ENCODE data around the gene STON2.
"Not testable (repeated sequence)": the region's sequence is repeated elsewhere in the genome, so short reads cannot be mapped to it uniquely, and the experiment has no call there.

Gene STON2

DNA sequence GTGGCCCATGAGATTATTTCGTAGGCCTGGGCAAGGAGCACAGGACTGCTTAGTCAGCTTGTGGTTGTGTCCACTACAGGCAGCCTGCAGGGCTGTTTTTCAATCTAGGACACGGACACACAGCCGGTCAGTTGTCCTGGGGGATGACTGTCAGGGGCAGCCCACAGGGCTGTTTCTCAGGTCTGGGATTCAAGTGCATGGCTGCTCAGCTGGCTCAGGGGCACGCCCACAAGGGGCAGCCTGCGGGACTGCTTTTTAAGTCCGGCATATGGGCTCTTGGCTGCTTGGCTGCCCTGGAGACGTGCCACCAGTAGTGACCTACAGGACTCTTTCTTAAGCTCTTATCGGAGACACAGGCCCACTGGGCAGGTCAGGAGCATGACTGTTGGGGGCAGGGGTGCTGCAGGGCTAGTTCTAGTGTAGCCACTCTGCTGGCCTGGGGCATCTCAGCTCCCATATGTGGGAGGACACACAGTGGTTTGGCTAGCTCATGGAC lies 152.8 kb downstream of the STON2 start:
- peaks cover 5 to 6% of the 10 kb centered on the region in 2 donors for H3K9me3 ChIP-seq (replicated peaks in 1 of 2; ENCODE audit: control insufficient read depth in 2 of 2, insufficient read depth in 1 of 2, low read depth in 1 of 2, low read length in 2 of 2)
- H3K14ac ChIP-seq (ENCODE audit: low read length), result peak overlapping the region; percentile 56
- H2AK5ac ChIP-seq (ENCODE audit: low read depth, low read length), result peak overlapping the region; percentile 75
- H3K4me1 ChIP-seq (ENCODE audit: control insufficient read depth in 2 of 2, insufficient read depth in 1 of 2, low read depth in 1 of 2, low read length in 2 of 2), result peaks cover 0 to 2% of the 10 kb centered on the region in 2 donors
- peak overlapping the region; percentile 35 for H3K18ac ChIP-seq (ENCODE audit: low read length)
- DNase-seq (ENCODE audit: low spot score), result no peak
- H2AFZ ChIP-seq (ENCODE audit: low read length), result no peak overlapping the region
- peak overlapping the region; percentile 75 for H2BK5ac ChIP-seq (ENCODE audit: low read length)
- no CpG with 5 or more reads among the region's 8 CpGs for WGBS, 2 donors (ENCODE audit: extremely low coverage in 2 of 2, insufficient read length in 2 of 2, insufficient replicate concordance in 1 of 2)
- H2BK120ac ChIP-seq (ENCODE audit: low read depth, low read length), result no peak overlapping the region
- H3K9ac ChIP-seq (ENCODE audit: low read depth, low read length, poor library complexity), result no peak overlapping the region
- H4K91ac ChIP-seq (ENCODE audit: low read depth, low read length, poor library complexity), result no peak overlapping the region
- no peaks in the 10 kb centered on the region for H3K36me3 ChIP-seq (replicated peaks in 1 of 2; ENCODE audit: control insufficient read depth in 2 of 2, insufficient read depth in 2 of 2, low read length in 2 of 2)
- no peak overlapping the region for H2BK12ac ChIP-seq (ENCODE audit: low read length)
- no peak overlapping the region for H2BK15ac ChIP-seq (ENCODE audit: low read length)
- no peak overlapping the region for H3K27ac ChIP-seq (replicated peaks; ENCODE audit: low read length)
- H3K27me3 ChIP-seq (ENCODE audit: control insufficient read depth in 3 of 3, insufficient read depth in 3 of 3, low read depth in 1 of 3, low read length in 3 of 3), result no peaks in the 10 kb centered on the region
- no peak overlapping the region for H3K4me3 ChIP-seq (ENCODE audit: low read length in 2 of 2)
- peak overlapping the region; percentile 73 for H3K23ac ChIP-seq (ENCODE audit: low read depth, low read length, poor library complexity)
- H4K8ac ChIP-seq (ENCODE audit: low read depth, low read length), result no peak overlapping the region
- H3K79me1 ChIP-seq (ENCODE audit: low read depth, low read length), result peaks cover 3% of the 10 kb centered on the region
- H3K4ac ChIP-seq (ENCODE audit: low read length), result no peak overlapping the region
- H3K4me2 ChIP-seq (ENCODE audit: insufficient read depth, low read length, poor library complexity, severe bottlenecking), result no peak overlapping the region

DNA sequence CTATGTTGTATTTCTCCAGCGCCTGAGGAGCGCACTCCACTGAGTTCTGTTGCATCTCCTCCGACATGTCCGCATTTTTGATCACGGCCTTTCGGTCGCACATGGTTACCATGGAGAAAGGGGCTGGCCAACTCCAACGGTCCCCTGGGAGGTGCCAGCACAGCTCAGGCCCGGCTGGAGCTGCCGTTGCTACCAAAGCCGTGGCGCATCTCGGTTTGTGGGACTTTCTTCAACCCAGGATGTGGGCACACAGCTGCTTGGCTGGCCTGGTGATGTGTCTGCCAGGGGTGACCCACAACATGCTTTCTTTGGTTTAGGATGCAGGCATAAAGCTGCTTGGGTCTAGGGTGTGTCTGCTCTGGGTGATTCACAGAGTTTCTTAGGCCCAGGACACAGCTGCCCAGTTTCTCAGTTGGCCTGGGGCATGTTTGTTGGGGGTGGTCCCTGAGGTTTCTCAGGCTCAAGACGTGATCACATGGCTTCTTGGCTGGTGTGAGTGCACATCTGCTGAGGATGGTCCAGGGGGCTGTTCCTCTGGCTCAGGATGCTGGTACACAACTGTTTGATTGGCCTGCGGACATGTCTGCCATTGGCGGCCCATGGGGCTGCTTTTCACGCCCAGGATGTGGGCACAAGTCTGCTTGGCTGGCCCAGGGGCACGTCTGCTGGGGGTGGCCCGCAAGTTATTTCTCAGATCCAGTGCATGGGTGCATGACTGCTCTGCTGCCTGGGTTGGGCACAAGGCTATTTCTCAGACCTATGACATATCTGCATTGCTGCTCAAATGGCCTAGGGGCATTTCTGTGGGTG lies 153.5 kb downstream of the STON2 start:
- Histone ChIP-seq H3K23ac (ENCODE audit: low read depth, low read length, poor library complexity) (peak overlapping the region; percentile 43), H3K4ac (ENCODE audit: low read length) (no peak overlapping the region), H3K9me3 (replicated peaks in 1 of 2; ENCODE audit: control insufficient read depth in 2 of 2, insufficient read depth in 1 of 2, low read depth in 1 of 2, low read length in 2 of 2) (peaks cover 5 to 8% of the 10 kb centered on the region in 2 donors), H3K4me3 (ENCODE audit: low read length in 2 of 2) (no peak overlapping the region), H3K18ac (ENCODE audit: low read length) (peak overlapping the region; percentile 57), H2BK120ac (ENCODE audit: low read depth, low read length) (no peak overlapping the region), H3K4me1 (ENCODE audit: control insufficient read depth in 2 of 2, insufficient read depth in 1 of 2, low read depth in 1 of 2, low read length in 2 of 2) (peaks cover 0 to 2% of the 10 kb centered on the region in 2 donors), H3K79me1 (ENCODE audit: low read depth, low read length) (peaks cover 3% of the 10 kb centered on the region), H2AK5ac (ENCODE audit: low read depth, low read length) (peak overlapping the region; percentile 56), H2BK5ac (ENCODE audit: low read length) (peak overlapping the region; percentile 75), H2AFZ (ENCODE audit: low read length) (no peak overlapping the region), H3K36me3 (replicated peaks in 1 of 2; ENCODE audit: control insufficient read depth in 2 of 2, insufficient read depth in 2 of 2, low read length in 2 of 2) (no peaks in the 10 kb centered on the region), H2BK12ac (ENCODE audit: low read length) (no peak overlapping the region), H2BK15ac (ENCODE audit: low read length) (no peak overlapping the region), H4K8ac (ENCODE audit: low read depth, low read length) (no peak overlapping the region), H3K9ac (ENCODE audit: low read depth, low read length, poor library complexity) (no peak overlapping the region), H4K91ac (ENCODE audit: low read depth, low read length, poor library complexity) (no peak overlapping the region), H3K14ac (ENCODE audit: low read length) (peak overlapping the region; percentile 63), H3K27me3 (ENCODE audit: control insufficient read depth in 3 of 3, insufficient read depth in 3 of 3, low read depth in 1 of 3, low read length in 3 of 3) (no peaks in the 10 kb centered on the region), H3K27ac (replicated peaks; ENCODE audit: low read length) (no peak overlapping the region), H3K4me2 (ENCODE audit: insufficient read depth, low read length, poor library complexity, severe bottlenecking) (no peak overlapping the region)
- no CpG with 5 or more reads among the region's 19 CpGs for whole genome bisulfite sequencing, 2 donors (ENCODE audit: extremely low coverage in 2 of 2, insufficient read length in 2 of 2, insufficient replicate concordance in 1 of 2)
- DNase-seq (ENCODE audit: low spot score), result no peak

DNA sequence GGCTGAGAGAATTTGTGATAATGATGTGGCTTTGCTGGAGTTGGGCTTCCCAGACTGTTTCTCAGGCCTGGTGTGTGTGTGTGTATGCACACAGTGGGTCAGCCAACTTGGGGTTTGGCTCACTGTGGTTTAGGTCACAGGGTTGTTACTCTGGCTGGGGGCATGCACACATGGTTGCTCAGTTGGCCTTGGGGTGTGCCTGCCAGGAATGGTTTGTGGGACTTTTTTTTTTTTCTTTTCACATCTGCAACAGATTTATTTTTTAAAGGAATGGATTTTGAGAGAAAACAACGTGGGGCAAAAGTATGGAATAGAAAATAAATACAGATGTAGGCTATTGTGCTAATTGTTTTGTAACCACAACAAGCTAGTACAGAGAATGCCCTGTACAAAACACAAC lies 154.4 kb downstream of the STON2 start:
- H3K18ac ChIP-seq (ENCODE audit: low read length), result no peak overlapping the region
- no peak overlapping the region for H2BK120ac ChIP-seq (ENCODE audit: low read depth, low read length)
- no CpG with 5 or more reads among the region's 1 CpG for WGBS, 2 donors (ENCODE audit: extremely low coverage in 2 of 2, insufficient read length in 2 of 2, insufficient replicate concordance in 1 of 2)
- H3K79me1 ChIP-seq (ENCODE audit: low read depth, low read length), result peaks cover 3% of the 10 kb centered on the region
- no peak overlapping the region for H2AFZ ChIP-seq (ENCODE audit: low read length)
- no peaks in the 10 kb centered on the region for H3K27me3 ChIP-seq (ENCODE audit: control insufficient read depth in 3 of 3, insufficient read depth in 3 of 3, low read depth in 1 of 3, low read length in 3 of 3)
- no peak overlapping the region for H3K27ac ChIP-seq (replicated peaks; ENCODE audit: low read length)
- H3K9ac ChIP-seq (ENCODE audit: low read depth, low read length, poor library complexity), result no peak overlapping the region
- H3K23ac ChIP-seq (ENCODE audit: low read depth, low read length, poor library complexity), result no peak overlapping the region
- H2BK5ac ChIP-seq (ENCODE audit: low read length), result no peak overlapping the region
- no peaks in the 10 kb centered on the region for H3K36me3 ChIP-seq (replicated peaks in 1 of 2; ENCODE audit: control insufficient read depth in 2 of 2, insufficient read depth in 2 of 2, low read length in 2 of 2)
- no peak overlapping the region for H3K4me3 ChIP-seq (ENCODE audit: low read length in 2 of 2)
- H2BK12ac ChIP-seq (ENCODE audit: low read length), result no peak overlapping the region
- no peak overlapping the region for H3K14ac ChIP-seq (ENCODE audit: low read length)
- no peak overlapping the region for H3K4me2 ChIP-seq (ENCODE audit: insufficient read depth, low read length, poor library complexity, severe bottlenecking)
- DNase-seq (ENCODE audit: low spot score), result no peak
- no peak overlapping the region for H4K91ac ChIP-seq (ENCODE audit: low read depth, low read length, poor library complexity)
- H3K4me1 ChIP-seq (ENCODE audit: control insufficient read depth in 2 of 2, insufficient read depth in 1 of 2, low read depth in 1 of 2, low read length in 2 of 2), result peaks cover 0 to 2% of the 10 kb centered on the region in 2 donors
- no peak overlapping the region for H3K4ac ChIP-seq (ENCODE audit: low read length)
- H3K9me3 ChIP-seq (replicated peaks in 1 of 2; ENCODE audit: control insufficient read depth in 2 of 2, insufficient read depth in 1 of 2, low read depth in 1 of 2, low read length in 2 of 2), result peaks cover 5 to 9% of the 10 kb centered on the region in 2 donors
- H4K8ac ChIP-seq (ENCODE audit: low read depth, low read length), result no peak overlapping the region
- no peak overlapping the region for H2BK15ac ChIP-seq (ENCODE audit: low read length)
- no peak overlapping the region for H2AK5ac ChIP-seq (ENCODE audit: low read depth, low read length)

DNA sequence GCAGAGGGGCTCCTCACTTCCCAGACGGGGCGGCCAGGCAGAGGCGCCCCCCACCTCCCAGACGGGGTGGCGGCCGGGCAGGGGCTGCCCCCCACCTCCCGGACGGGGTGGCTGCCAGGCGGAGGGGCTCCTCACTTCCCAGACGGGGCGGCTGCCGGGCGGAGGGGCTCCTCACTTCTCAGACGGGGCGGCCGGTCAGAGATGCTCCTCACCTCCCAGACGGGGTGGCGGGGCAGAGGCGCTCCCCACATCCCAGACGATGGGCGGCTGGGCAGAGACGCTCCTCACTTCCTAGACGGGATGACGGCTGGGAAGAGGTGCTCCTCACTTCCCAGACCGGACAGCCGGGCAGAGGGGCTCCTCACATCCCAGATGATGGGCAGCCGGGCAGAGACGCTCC lies 155.7 kb downstream of the STON2 start:
- H2BK15ac ChIP-seq (ENCODE audit: low read length); H3K4me1 ChIP-seq (ENCODE audit: control insufficient read depth in 2 of 2, insufficient read depth in 1 of 2, low read depth in 1 of 2, low read length in 2 of 2); H3K4me3 ChIP-seq (ENCODE audit: low read length in 2 of 2); H2AK5ac ChIP-seq (ENCODE audit: low read depth, low read length); H2BK12ac ChIP-seq (ENCODE audit: low read length); H4K91ac ChIP-seq (ENCODE audit: low read depth, low read length, poor library complexity); H3K4ac ChIP-seq (ENCODE audit: low read length); H3K27me3 ChIP-seq (ENCODE audit: control insufficient read depth in 3 of 3, insufficient read depth in 3 of 3, low read depth in 1 of 3, low read length in 3 of 3); H2AFZ ChIP-seq (ENCODE audit: low read length); H3K23ac ChIP-seq (ENCODE audit: low read depth, low read length, poor library complexity); H3K9ac ChIP-seq (ENCODE audit: low read depth, low read length, poor library complexity); H3K4me2 ChIP-seq (ENCODE audit: insufficient read depth, low read length, poor library complexity, severe bottlenecking); H2BK5ac ChIP-seq (ENCODE audit: low read length); H3K27ac ChIP-seq (replicated peaks; ENCODE audit: low read length); H3K18ac ChIP-seq (ENCODE audit: low read length); H4K8ac ChIP-seq (ENCODE audit: low read depth, low read length); DNase-seq (ENCODE audit: low spot score); H3K36me3 ChIP-seq (replicated peaks in 1 of 2; ENCODE audit: control insufficient read depth in 2 of 2, insufficient read depth in 2 of 2, low read length in 2 of 2); H3K79me1 ChIP-seq (ENCODE audit: low read depth, low read length); H2BK120ac ChIP-seq (ENCODE audit: low read depth, low read length); H3K14ac ChIP-seq (ENCODE audit: low read length); H3K9me3 ChIP-seq (replicated peaks in 1 of 2; ENCODE audit: control insufficient read depth in 2 of 2, insufficient read depth in 1 of 2, low read depth in 1 of 2, low read length in 2 of 2): not testable (repeated sequence)
- no CpG with 5 or more reads among the region's 28 CpGs for WGBS, 2 donors (ENCODE audit: extremely low coverage in 2 of 2, insufficient read length in 2 of 2, insufficient replicate concordance in 1 of 2)
